Stomach (tissue), 9 donors: ENCODE data around the gene GALNT17. TPM values are rescaled to one million over a fixed set of nuclear protein-coding genes. Genes with fewer than 3 reads are reported as not detected.

ENCODE experiments used
- DNase-seq, 2 donors: peaks; one replicate each; pipeline versions ENCODE4 v3.0.0 to v3.0.0-alpha.2; 2013 to 2019
- H3K27ac ChIP-seq, 5 donors: fragments of 200-600 bp in 4 of 5; sonication (generic) in 4 of 5; one replicate each; pipeline ENCODE4 v1.5.1; 2013 to 2019; ENCODE audit warnings: mild to moderate bottlenecking in 1 of 5, moderate library complexity in 1 of 5
- H3K27me3 ChIP-seq, 3 donors: fragments of 200-600 bp; sonication (generic); one replicate each; pipeline ENCODE4 v1.5.1; 2017 to 2019; ENCODE audit warnings: mixed run types in 1 of 3
- H3K36me3 ChIP-seq, 4 donors: fragments of 200-600 bp; sonication (generic); 1 replicate in 3 of 4; 2 replicates in 1 of 4; pipeline ENCODE4 v1.5.1; 2016 to 2019
- H3K4me1 ChIP-seq, 4 donors: fragments of 200-600 bp; sonication (generic); one replicate each; pipeline ENCODE4 v1.5.1; 2016 to 2019
- H3K4me3 ChIP-seq, 4 donors: fragments of 200-600 bp; sonication (generic) in 3 of 4; one replicate each; pipeline ENCODE4 v1.5.1; 2016 to 2019; ENCODE audit warnings: mild to moderate bottlenecking in 1 of 4
- H3K9me3 ChIP-seq, 4 donors: fragments of 200-600 bp; sonication (generic); one replicate each; pipeline ENCODE4 v1.5.1; 2016 to 2019
- CTCF ChIP-seq, 7 experiments: fragments of 450-650 bp in 4 of 7; fragments of 200-600 bp in 3 of 7; sonication (generic) in 3 of 7; IDR thresholded peaks; one replicate each; pipeline ENCODE4 v1.5.1; 2016 to 2019; ENCODE audit warnings: antibody characterized with exemption in 7 of 7, control low read depth in 2 of 7, mild to moderate bottlenecking in 1 of 7
- EP300 ChIP-seq: sonication (generic); formaldehyde crosslinking; IDR thresholded peaks from one replicate; pipeline ENCODE4 v1.6.1; 2017; ENCODE audit warnings: antibody characterized with exemption
- POLR2A ChIP-seq, 4 donors: fragments of 450-650 bp; IDR thresholded peaks; one replicate each; pipeline ENCODE4 v1.6.1; 2016; ENCODE audit warnings: antibody characterized with exemption in 4 of 4, control low read depth in 2 of 4, mild to moderate bottlenecking in 1 of 4, moderate library complexity in 1 of 4
- POLR2AphosphoS5 ChIP-seq, 3 donors: sonication (generic); formaldehyde crosslinking; IDR thresholded peaks; one replicate each; pipeline ENCODE4 v1.6.1; 2016; ENCODE audit warnings: antibody characterized with exemption in 3 of 3
- WGBS, 5 donors: extraction: QIAGEN DNeasy Blood & Tissue Kit in 3 of 5; methylation state at CpG; one replicate each; pipeline versions ENCODE4 v1.1.5 to v1.1.7; 2013 to 2018; 5-methylcytosine and 5-hydroxymethylcytosine counted together
- intact Hi-C: fragments of 100-400 bp; cut with DNase I; formaldehyde crosslinking; loops from one replicate; pipeline ENCODE4 v1.15.1; 2023; ENCODE audit warnings: low total_unique reads
- polyA plus RNA-seq, 3 donors: library from polyadenylated mRNA; stranded (reverse); fragments of 200-250 nt; gene quantifications; one replicate each; pipeline ENCODE4 v1.2.3, GENCODE V29; 2013
- total RNA-seq, 5 donors: library from RNA; depleted of rRNA; stranded (reverse); fragments of >200 nt; gene quantifications; one replicate each; pipeline versions ENCODE4 v1.1.0 to v1.2.3, GENCODE V29; 2014 to 2016
- donor health status: healthy with polysubstance abuse.
- donor health status: Bipolar disorder and iron deficiency.
- donor health status: healthy.

The GALNT17 gene
- total and polyA plus RNA-seq, 8 donors = 0.76 to 12.5 (median 1.6) TPM; not detected in 1

- no peak overlapping the region for H3K4me3 ChIP-seq
- no peaks in the 10 kb centered on the region for H3K27me3 ChIP-seq
- TF ChIP-seq EP300 (no peak), POLR2A (IDR thresholded peaks at IDR 0.05) (no peak), CTCF (IDR thresholded peaks at IDR 0.05) (no peak), POLR2AphosphoS5 (IDR thresholded peaks at IDR 0.05) (no peak)
- no peaks in the 10 kb centered on the region for H3K4me1 ChIP-seq
- H3K27ac ChIP-seq = no peak overlapping the region
- no peaks in the 10 kb centered on the region for H3K36me3 ChIP-seq
- H3K9me3 ChIP-seq = peaks cover 0 to 40% (median 26%) of the 10 kb centered on the region in 4 donors
- 46 to 64% (median 61%) methylated on average over 2 of the region's 2 CpGs for WGBS, 5 donors
- intact Hi-C loops = no loop called here
- DNase-seq = no peak
Observed at GRCh38 chr7:71650653-71651337, 518.9 kb downstream of the GALNT17 start.

GRCh38 chr7:71652510-71652909, 520.6 kb downstream of the GALNT17 start:
- Histone ChIP-seq H3K27ac (no peak overlapping the region), H3K4me3 (no peak overlapping the region), H3K4me1 (no peaks in the 10 kb centered on the region), H3K27me3 (no peaks in the 10 kb centered on the region), H3K36me3 (no peaks in the 10 kb centered on the region), H3K9me3 (peaks cover 0 to 29% (median 23%) of the 10 kb centered on the region in 4 donors)
- no peak for DNase-seq
- intact Hi-C loops = no loop called here
- TF ChIP-seq EP300 (no peak), CTCF (IDR thresholded peaks at IDR 0.05) (no peak), POLR2A (IDR thresholded peaks at IDR 0.05) (no peak), POLR2AphosphoS5 (IDR thresholded peaks at IDR 0.05) (no peak)
- WGBS, 5 donors = 70 to 81% (median 72%) methylated on average over 8 of the region's 8 CpGs

- TF ChIP-seq EP300 (no peak), POLR2AphosphoS5 (IDR thresholded peaks at IDR 0.05) (no peak), CTCF (IDR thresholded peaks at IDR 0.05) (no peak), POLR2A (IDR thresholded peaks at IDR 0.05) (no peak)
- whole genome bisulfite sequencing, 5 donors = 86 to 95% (median 95%) methylated on average over 1 of the region's 1 CpG
- intact Hi-C loops = no loop called here
- Histone ChIP-seq H3K27me3 (no peaks in the 10 kb centered on the region), H3K4me1 (no peaks in the 10 kb centered on the region), H3K9me3 (peaks cover 0 to 7% (median 3%) of the 10 kb centered on the region in 4 donors), H3K36me3 (no peaks in the 10 kb centered on the region), H3K4me3 (no peak overlapping the region), H3K27ac (no peak overlapping the region)
- no peak for DNase-seq
Observed at GRCh38 chr7:71657386-71657785, 525.4 kb downstream of the GALNT17 start.

- TF ChIP-seq POLR2A (IDR thresholded peaks at IDR 0.05) (no peak), EP300 (no peak), POLR2AphosphoS5 (IDR thresholded peaks at IDR 0.05) (no peak), CTCF (IDR thresholded peaks at IDR 0.05) (no peak)
- intact Hi-C loops = no loop called here
- Histone ChIP-seq H3K9me3 (peaks cover 0 to 20% (median 13%) of the 10 kb centered on the region in 4 donors), H3K4me3 (no peak overlapping the region), H3K36me3 (no peaks in the 10 kb centered on the region), H3K4me1 (no peaks in the 10 kb centered on the region), H3K27ac (no peak overlapping the region), H3K27me3 (no peaks in the 10 kb centered on the region)
- no peak for DNase-seq
- WGBS, 5 donors = 82 to 90% (median 89%) methylated on average over 2 of the region's 2 CpGs
Observed at GRCh38 chr7:71659622-71660021, 527.7 kb downstream of the GALNT17 start.
